T-cell (primary cell): ENCODE data around the gene KRT75. TPM values are rescaled to one million over a fixed set of nuclear protein-coding genes. Genes with fewer than 3 reads are reported as not detected.

Source experiments
- ATAC-seq, 4 experiments: fragments of 200-7000 bp in 3 of 4; fragments of 150-1000 bp in 1 of 4; cut with Tn5 transposase; replicated peaks in 1 of 4; 1 replicate in 3 of 4; 2 replicates in 1 of 4; pipeline ENCODE4 v1.10.0; 2021; ENCODE audit warnings: moderate library complexity in 3 of 4, mild to moderate bottlenecking in 2 of 4, moderate number of reproducible peaks in 1 of 4
- CTCF ChIA-PET, 2 donors: fragments of 300-600 bp; sonication (Branson Sonifier 250); formaldehyde crosslinking; loops; one replicate each; lab custom pipeline; 2022; ENCODE audit warnings: antibody characterized with exemption in 2 of 2; lab: Charles Lee
- POLR2A ChIA-PET, 2 donors: fragments of 300-600 bp; sonication (Branson Sonifier 250); formaldehyde crosslinking; loops; one replicate each; lab custom pipeline; 2022; ENCODE audit warnings: antibody characterized with exemption in 2 of 2; lab: Charles Lee
- DNase-seq, 35 experiments: peaks; one replicate each; pipeline versions ENCODE4 v3.0.0 to v3.0.0-alpha.2; 2013 to 2023
- H3K27ac ChIP-seq: one replicate; pipeline ENCODE4 v1.5.1; 2013; ENCODE audit warnings: low read length
- H3K27me3 ChIP-seq, 2 experiments: replicated peaks in 1 of 2; 1 replicate in 1 of 2; 2 replicates in 1 of 2; pipeline versions ENCODE4 v1.6.1 to v1.7.0; 2013; ENCODE audit warnings: low read length in 1 of 2, mixed read lengths in 1 of 2; ENCODE audit not compliant: control insufficient read depth in 2 of 2, insufficient read depth in 2 of 2; ENCODE audit errors: extremely low read depth in 1 of 2
- H3K36me3 ChIP-seq, 2 donors: 1 replicate in 1 of 2; 2 replicates in 1 of 2; pipeline versions ENCODE4 v1.6.1 to v1.7.0; 2013; ENCODE audit warnings: low read length in 1 of 2; ENCODE audit not compliant: control insufficient read depth in 2 of 2, insufficient read depth in 1 of 2; ENCODE audit errors: extremely low read depth in 1 of 2
- H3K4me1 ChIP-seq, 2 experiments: 1 replicate in 1 of 2; 2 replicates in 1 of 2; pipeline versions ENCODE4 v1.6.1 to v1.7.0; 2013; ENCODE audit warnings: low read length in 2 of 2, mixed read lengths in 1 of 2; ENCODE audit not compliant: insufficient read depth in 2 of 2, control insufficient read depth in 1 of 2; ENCODE audit errors: extremely low read depth in 1 of 2
- H3K4me3 ChIP-seq, 2 donors: 1 replicate in 1 of 2; 2 replicates in 1 of 2; pipeline versions ENCODE4 v1.5.1 to v1.7.0; 2013; ENCODE audit warnings: mild to moderate bottlenecking in 2 of 2, low read length in 1 of 2, moderate library complexity in 1 of 2; ENCODE audit not compliant: control insufficient read depth in 1 of 2; ENCODE audit errors: extremely low read depth in 1 of 2
- H3K9me3 ChIP-seq: 2 replicates; pipeline ENCODE4 v1.7.0; 2013
- H3K27ac Mint-ChIP-seq, 2 donors: one replicate each; pipeline ENCODE4 v1.8.0; 2020 to 2021; ENCODE audit warnings: mild to moderate bottlenecking in 2 of 2, mixed read lengths in 2 of 2
- H3K27me3 Mint-ChIP-seq, 2 donors: one replicate each; pipeline ENCODE4 v1.8.0; 2021 to 2022; ENCODE audit warnings: mixed read lengths in 2 of 2
- H3K36me3 Mint-ChIP-seq: one replicate; pipeline ENCODE4 v1.8.0; 2021; ENCODE audit warnings: mixed read lengths
- H3K4me1 Mint-ChIP-seq, 3 donors: one replicate each; pipeline ENCODE4 v1.8.0; 2020 to 2022; ENCODE audit warnings: mixed read lengths in 3 of 3, mild to moderate bottlenecking in 1 of 3
- H3K4me3 Mint-ChIP-seq, 3 donors: one replicate each; pipeline ENCODE4 v1.8.0; 2020 to 2022; ENCODE audit warnings: mild to moderate bottlenecking in 3 of 3, mixed read lengths in 3 of 3, moderate library complexity in 3 of 3
- H3K9me3 Mint-ChIP-seq, 3 donors: one replicate each; pipeline ENCODE4 v1.8.0; 2020 to 2022; ENCODE audit warnings: mixed read lengths in 3 of 3
- WGBS: methylation state at CpG from one replicate; pipeline ENCODE4 v1.1.5; 2013; ENCODE audit warnings: missing lambda C conversion rate; ENCODE audit not compliant: insufficient coverage; 5-methylcytosine and 5-hydroxymethylcytosine counted together
- total RNA-seq, 35 experiments: library from RNA in 6 of 35; stranded (reverse) in 6 of 35; fragments of 120-200 nt in 1 of 35; gene quantifications; one replicate each; pipeline versions ENCODE4 v1.2.1 to v1.2.4 and lab custom pipeline; 2013 to 2026

KRT75 gene
- total RNA-seq, 5 donors from 2014 or later (not counting 1 experiment from before 2014, with no cell fraction given): not detected

DNA sequence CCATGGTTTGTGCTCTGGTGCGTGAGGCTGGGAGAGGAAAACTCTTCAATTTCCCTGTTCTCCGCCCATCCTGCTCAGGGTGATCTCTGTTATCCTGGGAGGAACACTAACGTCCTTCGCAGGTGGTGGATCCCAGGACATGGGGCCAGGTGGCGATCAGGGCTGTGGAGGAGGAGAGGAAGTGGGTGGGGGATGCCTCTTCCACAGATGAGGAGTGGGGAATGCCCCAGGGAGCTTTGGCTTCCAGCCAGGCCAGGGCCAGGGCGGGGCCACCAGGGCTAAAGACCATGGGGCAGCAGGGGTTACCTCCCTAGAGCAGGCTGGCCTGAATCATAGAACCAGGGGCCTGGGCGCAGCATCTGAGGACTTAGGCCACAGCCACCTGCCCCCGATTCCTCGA lies 3.3 kb upstream of the KRT75 start:
- no peaks in the 10 kb centered on the region for H3K9me3 Mint-ChIP-seq
- H3K27ac ChIP-seq: no peak overlapping the region
- H3K9me3 ChIP-seq: no peaks in the 10 kb centered on the region
- no peaks in the 10 kb centered on the region for H3K4me1 ChIP-seq
- ATAC-seq (no peak), DNase-seq (no peak)
- H3K36me3 Mint-ChIP-seq: no peaks in the 10 kb centered on the region
- no peak overlapping the region for H3K4me3 ChIP-seq
- no peak overlapping the region for H3K4me3 Mint-ChIP-seq
- H3K27ac Mint-ChIP-seq: no peak overlapping the region
- peaks cover 6 to 42% of the 10 kb centered on the region in 2 experiments for H3K27me3 ChIP-seq
- ChIA-PET POLR2A (no interaction called here), CTCF (no interaction called here)
- no peaks in the 10 kb centered on the region for H3K4me1 Mint-ChIP-seq
- peaks cover 38 to 46% of the 10 kb centered on the region in 2 donors for H3K27me3 Mint-ChIP-seq
- H3K36me3 ChIP-seq: no peaks in the 10 kb centered on the region
- WGBS: 78% methylated on average over 5 of the region's 9 CpGs

DNA sequence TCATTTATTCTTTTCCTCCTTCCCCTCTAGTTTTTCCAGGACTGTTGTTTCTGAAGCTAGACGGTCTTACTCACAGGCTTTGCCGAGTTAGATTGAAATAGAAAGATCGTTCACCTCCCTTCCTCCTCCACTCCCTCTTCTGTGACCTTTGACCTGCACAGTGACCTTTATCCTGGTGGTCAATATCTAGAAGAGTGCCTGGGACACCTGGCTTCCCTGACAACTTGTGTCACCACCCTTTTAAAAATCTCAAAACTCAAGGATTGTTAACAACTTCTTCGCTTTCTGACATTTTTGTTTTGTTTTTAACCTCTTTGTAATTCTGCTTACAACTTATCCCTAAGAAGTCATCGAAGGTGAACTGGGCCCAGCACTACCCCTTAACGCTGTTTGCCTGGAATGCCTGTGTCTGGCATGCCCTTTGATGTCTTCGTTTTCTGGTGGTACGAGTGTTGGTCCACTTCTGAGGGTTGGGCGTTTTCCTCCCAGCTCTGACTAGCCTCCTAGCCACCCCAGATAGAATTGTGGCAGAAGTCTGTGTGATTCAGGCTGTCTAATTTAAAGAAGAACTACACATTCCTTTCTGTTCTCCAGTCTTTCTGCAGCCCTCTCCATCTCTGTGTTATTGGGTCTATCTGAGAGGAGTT lies 2.8 kb upstream of the KRT75 start:
- Mint-ChIP-seq H3K36me3 (no peaks in the 10 kb centered on the region), H3K4me3 (no peak overlapping the region), H3K4me1 (no peaks in the 10 kb centered on the region), H3K27ac (no peak overlapping the region), H3K27me3 (peaks cover 36 to 44% of the 10 kb centered on the region in 2 donors), H3K9me3 (no peaks in the 10 kb centered on the region)
- no peaks in the 10 kb centered on the region for H3K36me3 ChIP-seq
- H3K9me3 ChIP-seq: no peaks in the 10 kb centered on the region
- no peak overlapping the region for H3K4me3 ChIP-seq
- CTCF ChIA-PET: no interaction called here
- no peak for ATAC-seq
- H3K27ac ChIP-seq: no peak overlapping the region
- H3K4me1 ChIP-seq: no peaks in the 10 kb centered on the region
- DNase-seq: no peak
- H3K27me3 ChIP-seq: peaks cover 2 to 42% of the 10 kb centered on the region in 2 experiments
- POLR2A ChIA-PET: no interaction called here
- WGBS: 67% methylated on average over 3 of the region's 9 CpGs

DNA sequence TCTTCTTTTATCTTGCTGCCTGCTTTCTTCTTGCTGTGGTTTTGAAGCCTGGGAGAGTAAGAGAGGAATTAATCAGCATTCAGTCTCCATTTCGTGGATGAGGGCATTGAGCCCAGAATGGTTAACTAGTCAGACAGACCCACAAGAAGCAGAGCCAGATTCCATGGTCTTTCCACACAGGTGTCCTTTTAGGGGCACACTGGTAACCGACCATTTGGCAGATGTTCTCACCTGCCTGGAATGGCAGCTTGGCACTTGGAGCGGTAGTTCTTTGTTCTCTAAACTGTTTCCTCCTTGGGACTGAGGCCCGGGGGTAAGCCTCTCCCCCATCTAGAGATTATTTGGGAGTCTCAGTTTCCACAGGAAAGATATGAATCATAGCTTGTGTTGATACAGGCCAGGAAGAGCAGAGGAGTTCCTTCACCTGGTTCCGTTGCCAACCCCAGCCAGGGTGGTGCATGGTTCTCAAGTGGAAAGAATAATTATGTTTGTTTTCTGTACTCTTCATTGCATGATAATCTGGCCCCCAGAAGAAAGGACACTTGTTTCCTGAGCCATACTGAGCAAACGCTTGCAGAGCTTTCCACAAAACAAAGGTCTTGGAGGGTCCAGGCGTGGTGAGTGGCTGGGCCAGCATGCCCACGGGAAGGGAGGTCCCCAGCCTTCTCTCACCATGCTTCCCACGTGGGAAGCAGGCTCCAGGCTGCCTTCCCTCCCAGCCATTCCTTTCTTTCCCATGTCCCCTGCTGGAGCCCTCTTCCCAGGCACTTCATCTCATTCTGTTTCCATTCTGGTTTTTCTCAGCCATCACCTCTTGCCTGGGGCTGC lies 2.0 kb upstream of the KRT75 start:
- WGBS: 45% methylated on average over 6 of the region's 9 CpGs
- H3K4me3 Mint-ChIP-seq: no peak overlapping the region
- Histone ChIP-seq H3K9me3 (no peaks in the 10 kb centered on the region), H3K4me1 (no peaks in the 10 kb centered on the region), H3K36me3 (no peaks in the 10 kb centered on the region), H3K27me3 (peaks cover 2 to 39% of the 10 kb centered on the region in 2 experiments), H3K4me3 (no peak overlapping the region), H3K27ac (no peak overlapping the region)
- CTCF ChIA-PET: no interaction called here
- POLR2A ChIA-PET: no interaction called here
- no peak for ATAC-seq
- no peaks in the 10 kb centered on the region for H3K9me3 Mint-ChIP-seq
- H3K4me1 Mint-ChIP-seq: no peaks in the 10 kb centered on the region
- no peak for DNase-seq
- H3K36me3 Mint-ChIP-seq: no peaks in the 10 kb centered on the region
- H3K27ac Mint-ChIP-seq: no peak overlapping the region
- peaks cover 34 to 48% of the 10 kb centered on the region in 2 donors for H3K27me3 Mint-ChIP-seq

DNA sequence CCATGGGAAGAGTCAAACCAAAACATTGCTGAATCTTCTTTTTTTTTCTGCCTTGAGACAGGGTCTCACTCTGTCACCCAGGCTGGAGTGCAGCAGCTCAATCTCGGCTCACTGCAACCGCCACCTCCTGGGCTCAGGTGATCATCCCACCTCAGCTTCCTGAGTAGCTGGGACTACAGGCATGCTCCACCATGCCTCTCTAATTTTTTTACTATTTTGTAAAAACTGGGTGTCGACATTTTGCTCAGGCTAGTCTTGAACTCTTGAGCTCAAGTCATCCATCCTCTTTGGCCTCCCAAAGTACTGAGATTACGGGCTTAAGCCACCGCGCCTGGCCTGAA lies 1.5 kb upstream of the KRT75 start:
- CTCF ChIA-PET: no interaction called here
- ATAC-seq: no peak

DNA sequence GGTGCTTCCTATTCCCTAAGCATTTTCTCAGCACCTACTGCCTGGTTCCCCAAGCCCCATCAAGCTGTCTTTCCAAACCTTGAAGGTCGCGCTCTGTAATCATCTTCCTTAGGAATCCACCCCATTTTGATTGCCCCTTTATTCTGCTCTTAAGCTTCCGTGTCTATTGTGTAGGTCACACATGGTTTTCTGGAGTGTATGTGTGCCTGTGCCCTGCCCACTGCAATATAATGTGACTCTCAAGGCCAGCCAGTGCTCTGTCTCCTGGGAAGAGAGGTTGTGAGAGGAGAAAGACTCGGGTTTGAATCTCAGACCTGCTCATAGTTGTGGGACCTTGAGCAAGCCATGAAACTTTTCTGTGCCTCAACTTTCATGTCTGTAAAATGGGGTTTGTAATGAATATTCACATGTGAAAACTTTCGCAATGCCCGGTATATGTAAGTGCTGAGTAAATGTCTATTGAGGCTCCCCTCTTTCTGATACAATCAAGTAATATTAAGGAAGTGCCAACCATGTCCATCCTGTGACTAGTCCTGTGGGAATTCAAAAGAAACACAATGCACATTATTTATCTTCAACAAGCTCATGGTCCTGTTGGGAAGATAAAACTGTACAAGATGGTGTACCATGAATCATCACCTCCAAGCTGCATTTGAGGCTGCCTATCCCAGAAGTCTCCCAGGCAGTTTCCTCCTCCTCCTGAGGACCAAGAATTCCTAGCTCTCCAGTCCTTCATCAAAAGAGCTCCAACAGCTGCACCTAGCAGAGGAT lies 774 bp upstream of the KRT75 start:
- no peaks in the 10 kb centered on the region for H3K4me1 Mint-ChIP-seq
- no peaks in the 10 kb centered on the region for H3K36me3 Mint-ChIP-seq
- 43% methylated on average over 1 of the region's 6 CpGs for WGBS

More for the DNA sequence above, 1.5 kb upstream of the KRT75 start:
- H3K36me3 Mint-ChIP-seq: no peaks in the 10 kb centered on the region
- Histone ChIP-seq H3K27me3 (peaks cover 2 to 36% of the 10 kb centered on the region in 2 experiments), H3K27ac (no peak overlapping the region), H3K9me3 (no peaks in the 10 kb centered on the region), H3K36me3 (no peaks in the 10 kb centered on the region), H3K4me1 (no peaks in the 10 kb centered on the region), H3K4me3 (no peak overlapping the region)
- no peaks in the 10 kb centered on the region for H3K4me1 Mint-ChIP-seq
- POLR2A ChIA-PET: no interaction called here
- WGBS: 86% methylated on average over 2 of the region's 6 CpGs
- H3K27ac Mint-ChIP-seq: no peak overlapping the region
- H3K9me3 Mint-ChIP-seq: no peaks in the 10 kb centered on the region
- H3K4me3 Mint-ChIP-seq: no peak overlapping the region
- H3K27me3 Mint-ChIP-seq: peaks cover 34 to 50% of the 10 kb centered on the region in 2 donors
- no peak for DNase-seq

DNA sequence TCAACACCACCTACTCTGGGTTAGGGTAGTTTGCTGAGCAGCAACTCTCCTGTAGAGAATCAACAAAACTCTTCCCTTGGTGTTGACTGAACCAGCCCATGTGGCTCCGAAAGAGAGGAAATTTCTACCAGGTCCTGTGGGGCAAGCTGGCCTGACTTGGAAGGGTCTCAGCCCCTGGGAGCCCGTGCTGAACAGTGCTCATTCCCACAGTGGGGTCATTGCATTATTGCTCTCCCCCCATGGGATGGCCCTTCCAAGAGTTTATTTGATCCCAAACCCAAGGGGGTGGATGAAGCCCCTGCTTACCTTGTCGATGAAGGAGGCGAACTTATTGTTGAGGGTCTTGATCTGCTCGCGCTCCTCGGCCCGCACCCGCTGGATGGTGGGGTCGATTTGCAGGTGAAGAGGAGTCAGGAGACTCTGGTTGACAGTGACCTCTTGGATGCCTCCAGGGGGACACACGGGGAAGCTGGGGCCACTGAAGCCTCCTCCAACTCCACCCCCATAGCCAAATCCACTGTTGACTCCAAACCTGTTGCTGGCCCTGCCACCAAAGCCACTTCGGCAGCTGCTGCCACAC lies 580 bp downstream of the KRT75 start:
- Mint-ChIP-seq H3K4me1 (no peaks in the 10 kb centered on the region), H3K36me3 (no peaks in the 10 kb centered on the region), H3K27me3 (peaks cover 42 to 58% of the 10 kb centered on the region in 2 donors), H3K4me3 (no peak overlapping the region), H3K9me3 (no peaks in the 10 kb centered on the region), H3K27ac (no peak overlapping the region)
- no peak overlapping the region for H3K4me3 ChIP-seq
- no peak overlapping the region for H3K27ac ChIP-seq
- peaks cover 2 to 20% of the 10 kb centered on the region in 2 experiments for H3K27me3 ChIP-seq
- no peaks in the 10 kb centered on the region for H3K9me3 ChIP-seq
- ATAC-seq (no peak), DNase-seq (no peak)
- WGBS: 93% methylated on average over 9 of the region's 12 CpGs
- H3K36me3 ChIP-seq: no peaks in the 10 kb centered on the region
- no peaks in the 10 kb centered on the region for H3K4me1 ChIP-seq
- CTCF ChIA-PET: interaction anchor here in 1 of 2 donors (0.6 kb wide), 1 partner anchor 145 kb away, joined by 3 read pairs; no protein-coding TSS in a partner anchor
- POLR2A ChIA-PET: no interaction called here

More for the DNA sequence above, 774 bp upstream of the KRT75 start:
- H3K9me3 ChIP-seq: no peaks in the 10 kb centered on the region
- no peak overlapping the region for H3K4me3 ChIP-seq
- DNase-seq (no peak), ATAC-seq (no peak)
- no peaks in the 10 kb centered on the region for H3K36me3 ChIP-seq
- H3K9me3 Mint-ChIP-seq: no peaks in the 10 kb centered on the region
- ChIA-PET CTCF (no interaction called here), POLR2A (interaction anchor here in 1 of 2 donors (0.5 kb wide), 1 partner anchor 366 kb away, joined by 3 read pairs; no protein-coding TSS in a partner anchor)
- H3K4me3 Mint-ChIP-seq: no peak overlapping the region
- peaks cover 38 to 52% of the 10 kb centered on the region in 2 donors for H3K27me3 Mint-ChIP-seq
- H3K27ac Mint-ChIP-seq: no peak overlapping the region
- H3K27me3 ChIP-seq: peaks cover 2 to 31% of the 10 kb centered on the region in 2 experiments
- no peaks in the 10 kb centered on the region for H3K4me1 ChIP-seq
- H3K27ac ChIP-seq: no peak overlapping the region
